Parathyroid adenoma (tissue), 2 donors: ENCODE results near the gene AFG1L.
A peak's percentile ranks its signal among the peaks of the same experiment; 100 is the strongest.

Experiments used
- H2AFZ ChIP-seq: fragments of 300-600 bp; sonication (generic); one replicate; pipeline ENCODE4 v1.7.0; 2017; ENCODE audit warnings: antibody characterized with exemption, mild to moderate bottlenecking
- H3K27ac ChIP-seq: fragments of 300-600 bp; sonication (generic); one replicate; pipeline ENCODE4 v1.7.0; 2017
- H3K27me3 ChIP-seq: fragments of 300-600 bp; sonication (generic); one replicate; pipeline ENCODE4 v1.7.0; 2017; ENCODE audit warnings: low read length; ENCODE audit not compliant: control insufficient read depth, insufficient read depth
- H3K36me3 ChIP-seq: fragments of 300-600 bp; sonication (generic); one replicate; pipeline ENCODE4 v1.7.0; 2017; ENCODE audit warnings: low read length; ENCODE audit not compliant: control insufficient read depth, insufficient read depth
- H3K4me1 ChIP-seq: fragments of 300-600 bp; sonication (generic); one replicate; pipeline ENCODE4 v1.7.0; 2017; ENCODE audit warnings: control low read depth
- H3K4me2 ChIP-seq: fragments of 300-600 bp; sonication (generic); one replicate; pipeline ENCODE4 v1.7.0; 2017; ENCODE audit warnings: low read length
- H3K4me3 ChIP-seq: fragments of 300-600 bp; sonication (generic); one replicate; pipeline ENCODE4 v1.7.0; 2017; ENCODE audit warnings: low read depth, low read length
- H3K79me2 ChIP-seq: fragments of 300-600 bp; sonication (generic); one replicate; pipeline ENCODE4 v1.7.0; 2017; ENCODE audit warnings: control low read depth
- H3K9ac ChIP-seq: fragments of 300-600 bp; sonication (generic); one replicate; pipeline ENCODE4 v1.7.0; 2017; ENCODE audit warnings: mild to moderate bottlenecking
- H3K9me3 ChIP-seq: fragments of 300-600 bp; sonication (generic); one replicate; pipeline ENCODE4 v1.7.0; 2017; ENCODE audit warnings: low read length; ENCODE audit not compliant: control insufficient read depth
- TF ChIP-seq, protein P1 (sequence below): fragments of 300-600 bp; sonication (generic); IDR thresholded peaks from one replicate; pipeline ENCODE4 v1.7.0; 2017; ENCODE audit warnings: antibody characterized with exemption, mild to moderate bottlenecking
- donor health status: primary hyperparathyroidism.

Gene AFG1L

DNA sequence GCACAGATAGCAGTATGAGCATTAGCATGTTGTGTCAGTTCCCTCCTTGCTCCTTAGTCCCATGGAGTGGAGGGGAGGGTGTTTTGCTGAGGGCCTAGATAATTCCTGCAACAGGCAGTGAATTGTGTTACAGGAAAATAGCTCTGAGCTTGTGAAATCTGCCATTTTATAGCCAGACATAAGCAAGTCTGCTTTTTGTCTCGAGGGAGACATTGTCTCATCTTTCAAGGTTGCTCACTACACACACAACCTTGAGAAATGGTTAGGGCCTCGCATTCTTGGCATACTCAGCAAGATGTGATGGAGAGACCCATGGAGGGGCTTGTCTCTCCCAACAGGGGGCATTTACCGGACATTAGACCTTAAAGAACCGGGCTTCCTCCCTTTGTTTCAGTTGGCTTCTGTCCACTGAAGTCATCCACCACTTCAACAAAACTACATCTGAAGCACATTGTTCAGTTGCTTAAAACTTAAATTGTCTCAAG lies 157.9 kb downstream of the AFG1L start:
- H2AFZ ChIP-seq, result no peak overlapping the region
- H3K4me1 ChIP-seq, result no peaks in the 10 kb centered on the region
- no peak overlapping the region for H3K4me2 ChIP-seq
- TF ChIP-seq, protein P1, sequence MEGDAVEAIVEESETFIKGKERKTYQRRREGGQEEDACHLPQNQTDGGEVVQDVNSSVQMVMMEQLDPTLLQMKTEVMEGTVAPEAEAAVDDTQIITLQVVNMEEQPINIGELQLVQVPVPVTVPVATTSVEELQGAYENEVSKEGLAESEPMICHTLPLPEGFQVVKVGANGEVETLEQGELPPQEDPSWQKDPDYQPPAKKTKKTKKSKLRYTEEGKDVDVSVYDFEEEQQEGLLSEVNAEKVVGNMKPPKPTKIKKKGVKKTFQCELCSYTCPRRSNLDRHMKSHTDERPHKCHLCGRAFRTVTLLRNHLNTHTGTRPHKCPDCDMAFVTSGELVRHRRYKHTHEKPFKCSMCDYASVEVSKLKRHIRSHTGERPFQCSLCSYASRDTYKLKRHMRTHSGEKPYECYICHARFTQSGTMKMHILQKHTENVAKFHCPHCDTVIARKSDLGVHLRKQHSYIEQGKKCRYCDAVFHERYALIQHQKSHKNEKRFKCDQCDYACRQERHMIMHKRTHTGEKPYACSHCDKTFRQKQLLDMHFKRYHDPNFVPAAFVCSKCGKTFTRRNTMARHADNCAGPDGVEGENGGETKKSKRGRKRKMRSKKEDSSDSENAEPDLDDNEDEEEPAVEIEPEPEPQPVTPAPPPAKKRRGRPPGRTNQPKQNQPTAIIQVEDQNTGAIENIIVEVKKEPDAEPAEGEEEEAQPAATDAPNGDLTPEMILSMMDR, result no peak
- H3K27ac ChIP-seq, result peak overlapping the region; percentile 32
- H3K79me2 ChIP-seq, result peaks cover 2% of the 10 kb centered on the region
- no peaks in the 10 kb centered on the region for H3K9me3 ChIP-seq
- H3K9ac ChIP-seq, result no peak overlapping the region
- H3K27me3 ChIP-seq, result no peaks in the 10 kb centered on the region
- no peak overlapping the region for H3K4me3 ChIP-seq
- H3K36me3 ChIP-seq, result no peaks in the 10 kb centered on the region

DNA sequence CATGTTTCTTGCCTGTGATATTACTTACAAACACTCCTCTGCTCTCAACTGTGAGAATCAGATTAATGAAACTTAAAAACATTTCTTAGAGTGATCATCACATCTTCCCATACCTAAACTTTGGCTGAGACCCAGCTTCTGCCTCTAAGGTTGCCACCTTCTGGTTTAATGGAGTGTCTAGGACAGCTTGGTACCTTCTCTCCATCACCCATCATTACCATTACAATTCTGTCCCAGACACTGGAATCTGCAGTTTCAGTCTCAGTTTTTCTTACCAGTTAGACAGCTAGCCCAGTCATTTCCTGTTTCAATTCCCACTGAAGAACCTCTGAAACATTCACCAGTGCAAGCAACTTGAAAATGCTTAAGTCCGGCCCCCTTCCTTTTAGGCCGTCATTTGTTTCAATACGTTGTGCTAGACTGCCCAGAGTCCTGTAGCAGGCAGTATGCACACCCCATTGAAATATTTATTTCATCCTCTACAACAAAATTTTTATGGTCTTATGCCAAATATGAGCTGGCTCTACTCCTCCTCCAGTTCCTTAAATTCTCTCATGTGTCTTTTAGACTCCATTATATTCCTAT lies 158.8 kb downstream of the AFG1L start:
- H3K9ac ChIP-seq, result no peak overlapping the region
- no peak overlapping the region for H3K4me2 ChIP-seq
- TF ChIP-seq, protein P1, result no peak
- no peaks in the 10 kb centered on the region for H3K9me3 ChIP-seq
- no peaks in the 10 kb centered on the region for H3K27me3 ChIP-seq
- peak overlapping the region; percentile 22 for H3K27ac ChIP-seq
- peaks cover 3% of the 10 kb centered on the region for H3K79me2 ChIP-seq
- H3K36me3 ChIP-seq, result no peaks in the 10 kb centered on the region
- no peak overlapping the region for H2AFZ ChIP-seq
- H3K4me1 ChIP-seq, result no peaks in the 10 kb centered on the region
- H3K4me3 ChIP-seq, result no peak overlapping the region

DNA sequence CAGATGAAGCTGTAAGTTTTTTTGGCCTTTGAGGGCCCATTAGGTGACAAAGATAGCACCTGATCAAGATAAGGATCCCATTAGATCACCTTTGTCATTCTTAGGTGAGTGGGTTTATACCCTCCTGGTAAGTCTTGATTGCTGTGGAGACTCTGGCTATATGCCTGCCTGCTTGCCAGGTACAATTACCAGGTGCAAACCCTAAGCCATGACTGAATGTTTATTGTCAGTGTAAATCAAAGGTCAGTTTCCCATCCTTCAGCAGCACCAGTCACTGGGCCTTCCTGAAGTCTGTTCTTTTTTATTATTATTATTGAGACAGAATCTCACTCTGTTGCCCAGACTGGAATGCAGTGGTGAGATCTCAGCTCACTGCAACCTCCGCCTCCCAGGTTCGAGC lies 159.5 kb downstream of the AFG1L start:
- TF ChIP-seq, protein P1, result no peak
- no peaks in the 10 kb centered on the region for H3K4me1 ChIP-seq
- H3K27ac ChIP-seq, result no peak overlapping the region
- no peak overlapping the region for H3K4me3 ChIP-seq
- H3K79me2 ChIP-seq, result peaks cover 3% of the 10 kb centered on the region
- H3K9ac ChIP-seq, result no peak overlapping the region
- no peaks in the 10 kb centered on the region for H3K9me3 ChIP-seq
- H3K36me3 ChIP-seq, result no peaks in the 10 kb centered on the region
- H2AFZ ChIP-seq, result no peak overlapping the region
- H3K4me2 ChIP-seq, result no peak overlapping the region
- H3K27me3 ChIP-seq, result no peaks in the 10 kb centered on the region

DNA sequence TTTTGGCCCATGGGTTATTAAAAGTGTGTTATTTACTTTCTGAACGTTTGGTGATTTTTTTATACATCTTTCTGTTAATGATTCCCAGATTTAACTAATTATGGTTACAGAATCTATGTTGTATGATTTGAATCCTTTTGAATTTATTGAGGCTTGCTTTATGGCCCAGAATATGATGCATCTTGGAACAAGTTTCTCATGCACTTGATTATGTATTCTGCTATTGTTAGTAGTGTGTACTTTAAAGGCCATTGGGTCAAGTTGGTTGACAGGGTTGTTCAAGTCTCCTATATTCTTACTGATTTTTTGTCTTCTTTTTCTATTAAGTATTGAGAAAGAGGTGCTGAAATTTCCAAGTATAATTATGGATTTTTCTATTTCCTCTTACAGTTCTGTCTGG lies 160.8 kb downstream of the AFG1L start:
- Histone ChIP-seq H3K4me2 (no peak overlapping the region), H3K79me2 (peaks cover 3% of the 10 kb centered on the region), H3K4me3 (no peak overlapping the region)

More for the DNA sequence above, 160.8 kb downstream of the AFG1L start:
- no peak overlapping the region for H3K9ac ChIP-seq
- H3K9me3 ChIP-seq, result no peaks in the 10 kb centered on the region
- H2AFZ ChIP-seq, result no peak overlapping the region
- H3K4me1 ChIP-seq, result no peaks in the 10 kb centered on the region
- H3K27ac ChIP-seq, result no peak overlapping the region
- H3K27me3 ChIP-seq, result no peaks in the 10 kb centered on the region
- no peaks in the 10 kb centered on the region for H3K36me3 ChIP-seq
- TF ChIP-seq, protein P1, result no peak
